Thyroid gland (tissue), 4 donors: ENCODE data around the gene SIPA1L3. TPM values are rescaled to one million over a fixed set of nuclear protein-coding genes. Genes with fewer than 3 reads are reported as not detected.

Source experiments
- DNase-seq, 2 donors: peaks; one replicate each; pipeline ENCODE4 v3.0.0-alpha.2; 2019
- H3K27ac ChIP-seq, 3 donors: fragments of 200-600 bp; sonication (generic); 1 replicate in 2 of 3; 2 replicates in 1 of 3; pipeline ENCODE4 v1.5.1; 2016 to 2019; ENCODE audit warnings: mild to moderate bottlenecking in 1 of 3, moderate library complexity in 1 of 3
- H3K27me3 ChIP-seq: fragments of 200-600 bp; sonication (generic); one replicate; pipeline ENCODE4 v1.5.1; 2019
- H3K36me3 ChIP-seq, 2 donors: fragments of 200-600 bp; sonication (generic); one replicate each; pipeline ENCODE4 v1.5.1; 2016 to 2019
- H3K4me1 ChIP-seq, 2 donors: fragments of 200-600 bp; sonication (generic); one replicate each; pipeline ENCODE4 v1.5.1; 2017 to 2019
- H3K4me3 ChIP-seq, 3 donors: fragments of 200-600 bp; sonication (generic); replicated peaks in 1 of 3; 1 replicate in 2 of 3; 2 replicates in 1 of 3; pipeline ENCODE4 v1.5.1; 2016; ENCODE audit warnings: mild to moderate bottlenecking in 1 of 3
- H3K9me3 ChIP-seq: fragments of 200-600 bp; sonication (generic); one replicate; pipeline ENCODE4 v1.5.1; 2017
- POLR2A ChIP-seq, 2 donors: fragments of 450-650 bp; IDR thresholded peaks; one replicate each; pipeline ENCODE4 v1.6.1; 2017; ENCODE audit warnings: antibody characterized with exemption in 2 of 2, mild to moderate bottlenecking in 2 of 2, moderate library complexity in 1 of 2
- WGBS, 2 donors: methylation state at CpG; one replicate each; pipeline ENCODE4 v1.1.5; 2017; 5-methylcytosine and 5-hydroxymethylcytosine counted together
- intact Hi-C: fragments of 100-400 bp; cut with DNase I; formaldehyde crosslinking; loops from one replicate; pipeline ENCODE4 v1.15.1; 2023
- total RNA-seq, 4 donors: library from RNA; depleted of rRNA; stranded (reverse); fragments of >200 nt; gene quantifications; one replicate each; pipeline ENCODE4 v1.2.3, GENCODE V29; 2016
- TF ChIP-seq, protein P1 (sequence below), 6 experiments: fragments of 200-600 bp in 3 of 6; fragments of 450-650 bp in 3 of 6; sonication (generic) in 3 of 6; IDR thresholded peaks; one replicate each; pipeline ENCODE4 v1.5.1; 2016 to 2019; ENCODE audit warnings: antibody characterized with exemption in 6 of 6, mild to moderate bottlenecking in 2 of 6, inconsistent platforms in 1 of 6, moderate library complexity in 1 of 6

Gene SIPA1L3
- total RNA-seq, 4 donors from 2014 or later, result 39.4 to 130 (median 116) TPM

DNA sequence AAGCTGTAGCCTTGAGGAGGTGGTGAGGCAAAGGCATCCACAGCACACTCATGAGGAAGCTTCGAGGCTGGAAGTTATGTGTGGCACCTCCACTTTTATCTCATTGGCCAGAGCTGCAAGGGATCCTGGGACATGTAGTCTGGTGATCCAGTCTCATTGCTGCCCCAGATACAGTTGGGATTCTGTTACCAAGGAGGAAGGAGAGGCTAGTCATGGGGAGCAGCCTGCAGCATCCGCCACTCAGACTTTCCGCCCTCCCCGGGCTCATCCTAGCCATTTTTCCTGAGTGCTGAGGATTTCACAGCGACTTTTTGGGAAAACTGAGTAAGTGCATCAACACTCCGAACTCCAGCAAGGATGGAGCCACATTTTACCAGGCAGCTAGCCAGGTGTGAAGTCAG, 242.7 kb downstream of the SIPA1L3 start:
- no peak overlapping the region for H3K27ac ChIP-seq
- no peak overlapping the region for H3K4me3 ChIP-seq
- intact Hi-C loops, result no loop called here
- no peaks in the 10 kb centered on the region for H3K4me1 ChIP-seq
- whole genome bisulfite sequencing, 2 donors, result 67 to 81% methylated on average over 6 of the region's 6 CpGs
- H3K9me3 ChIP-seq, result no peaks in the 10 kb centered on the region
- DNase-seq, result no peak
- no peak for TF ChIP-seq POLR2A (IDR thresholded peaks at IDR 0.05)
- TF ChIP-seq, protein P1, sequence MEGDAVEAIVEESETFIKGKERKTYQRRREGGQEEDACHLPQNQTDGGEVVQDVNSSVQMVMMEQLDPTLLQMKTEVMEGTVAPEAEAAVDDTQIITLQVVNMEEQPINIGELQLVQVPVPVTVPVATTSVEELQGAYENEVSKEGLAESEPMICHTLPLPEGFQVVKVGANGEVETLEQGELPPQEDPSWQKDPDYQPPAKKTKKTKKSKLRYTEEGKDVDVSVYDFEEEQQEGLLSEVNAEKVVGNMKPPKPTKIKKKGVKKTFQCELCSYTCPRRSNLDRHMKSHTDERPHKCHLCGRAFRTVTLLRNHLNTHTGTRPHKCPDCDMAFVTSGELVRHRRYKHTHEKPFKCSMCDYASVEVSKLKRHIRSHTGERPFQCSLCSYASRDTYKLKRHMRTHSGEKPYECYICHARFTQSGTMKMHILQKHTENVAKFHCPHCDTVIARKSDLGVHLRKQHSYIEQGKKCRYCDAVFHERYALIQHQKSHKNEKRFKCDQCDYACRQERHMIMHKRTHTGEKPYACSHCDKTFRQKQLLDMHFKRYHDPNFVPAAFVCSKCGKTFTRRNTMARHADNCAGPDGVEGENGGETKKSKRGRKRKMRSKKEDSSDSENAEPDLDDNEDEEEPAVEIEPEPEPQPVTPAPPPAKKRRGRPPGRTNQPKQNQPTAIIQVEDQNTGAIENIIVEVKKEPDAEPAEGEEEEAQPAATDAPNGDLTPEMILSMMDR (IDR thresholded peaks at IDR 0.05), result no peak
- H3K27me3 ChIP-seq, result no peaks in the 10 kb centered on the region
- H3K36me3 ChIP-seq, result peaks cover 12 to 29% of the 10 kb centered on the region in 2 donors

DNA sequence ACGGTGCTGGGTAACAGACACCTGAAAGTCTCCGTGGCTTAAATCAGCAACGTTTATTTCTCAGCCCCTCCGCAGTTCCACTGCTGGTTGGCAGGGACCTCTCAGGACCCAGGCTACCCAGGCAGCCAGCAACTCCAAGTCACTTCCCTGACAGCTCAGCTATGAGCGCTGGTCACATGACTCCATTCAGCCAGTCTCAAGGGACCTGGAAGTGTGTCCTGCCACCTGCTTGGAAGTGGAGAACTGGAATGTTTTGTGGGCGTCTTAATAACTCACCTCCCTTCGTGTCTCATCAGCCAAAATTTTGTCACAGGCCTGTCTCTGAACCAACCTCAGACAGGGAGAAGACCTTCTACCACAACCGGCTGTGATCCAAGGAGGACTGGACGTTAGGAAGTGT, 244.2 kb downstream of the SIPA1L3 start:
- TF ChIP-seq, protein P1 (IDR thresholded peaks at IDR 0.05), result no peak
- TF ChIP-seq POLR2A (IDR thresholded peaks at IDR 0.05), result no peak
- H3K27me3 ChIP-seq, result no peaks in the 10 kb centered on the region
- WGBS, 2 donors, result 91 to 92% methylated on average over 8 to 9 of the region's 9 CpGs
- peaks cover 14 to 37% of the 10 kb centered on the region in 2 donors for H3K36me3 ChIP-seq
- no peak for DNase-seq
- intact Hi-C loops, result no loop called here
- no peaks in the 10 kb centered on the region for H3K4me1 ChIP-seq
- H3K27ac ChIP-seq, result no peak overlapping the region
- H3K4me3 ChIP-seq, result no peak overlapping the region
- no peaks in the 10 kb centered on the region for H3K9me3 ChIP-seq

DNA sequence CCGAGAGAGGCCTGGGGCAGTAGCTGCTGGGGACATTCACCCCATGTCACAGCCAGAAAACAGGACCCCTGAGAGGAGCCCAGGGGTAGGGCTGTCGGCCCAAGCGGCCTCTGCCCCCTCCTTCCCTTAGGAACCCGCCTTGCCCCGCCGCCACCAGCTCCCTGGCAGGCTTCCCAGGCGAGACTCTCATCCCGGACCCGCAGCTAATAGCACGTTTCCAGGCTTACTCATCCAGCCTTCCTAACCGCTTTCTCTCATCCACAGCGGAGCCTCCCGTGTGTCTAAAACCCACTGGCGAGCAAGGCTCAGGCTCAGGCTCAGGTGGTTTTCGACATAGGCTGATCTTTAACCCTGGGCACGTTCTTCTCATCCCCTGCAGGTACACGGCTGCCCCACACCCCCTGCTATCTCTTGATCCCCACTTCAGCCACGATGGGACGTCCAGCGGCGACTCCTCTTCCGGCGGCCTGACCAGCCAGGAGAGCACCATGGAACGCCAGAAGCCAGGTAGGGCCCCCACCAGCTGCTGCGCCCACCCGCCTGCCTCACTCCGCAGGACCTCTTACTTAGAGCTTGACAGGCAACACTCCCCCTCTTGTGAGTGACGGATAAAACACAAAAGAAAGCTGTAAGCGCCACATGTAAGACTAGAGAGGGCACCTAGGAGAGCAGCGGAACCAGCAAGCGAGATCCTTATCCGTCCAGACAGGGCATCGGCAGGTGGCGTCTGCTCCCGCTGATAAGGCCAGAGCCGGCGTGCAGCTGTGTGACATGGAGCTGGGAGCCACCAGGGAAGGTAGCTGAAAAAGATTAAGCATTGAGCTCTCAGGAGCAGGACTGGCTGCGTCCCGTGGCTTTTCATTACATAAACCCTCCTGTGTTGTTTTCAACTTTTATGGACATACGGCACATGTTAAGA, 245.7 kb downstream of the SIPA1L3 start:
- Histone ChIP-seq H3K4me3 (no peak overlapping the region), H3K9me3 (no peaks in the 10 kb centered on the region), H3K4me1 (no peaks in the 10 kb centered on the region), H3K36me3 (peaks cover 14 to 37% of the 10 kb centered on the region in 2 donors), H3K27me3 (no peaks in the 10 kb centered on the region), H3K27ac (no peak overlapping the region)
- intact Hi-C loops, result no loop called here
- WGBS, 2 donors, result 92 to 93% methylated on average over 35 to 40 of the region's 40 CpGs
- DNase-seq, result no peak
- no peak for TF ChIP-seq POLR2A (IDR thresholded peaks at IDR 0.05)
- TF ChIP-seq, protein P1 (IDR thresholded peaks at IDR 0.05), result no peak

DNA sequence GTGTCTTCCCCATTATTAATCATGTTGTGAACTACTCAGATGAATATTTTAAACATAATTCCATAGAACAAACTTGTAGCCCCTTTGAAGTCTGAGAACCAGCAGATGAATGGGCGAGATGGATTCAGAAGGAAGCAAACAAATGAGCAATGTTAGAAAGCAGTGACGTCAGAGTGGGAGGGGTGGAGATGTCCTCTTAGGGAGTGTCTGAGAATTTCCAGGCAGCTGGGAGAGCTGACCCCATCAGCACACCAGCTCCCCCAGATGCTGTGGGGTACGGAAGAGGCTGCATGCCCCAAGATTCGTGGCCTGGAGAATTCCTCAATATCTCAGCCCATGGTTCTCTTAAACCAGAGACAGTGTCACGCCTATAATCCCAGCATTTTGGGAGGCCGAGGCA, 248.4 kb downstream of the SIPA1L3 start:
- WGBS, 2 donors, result 85% methylated on average over 6 of the region's 6 CpGs
- peaks cover 14 to 37% of the 10 kb centered on the region in 2 donors for H3K36me3 ChIP-seq

More for the DNA sequence above, 248.4 kb downstream of the SIPA1L3 start:
- H3K9me3 ChIP-seq, result no peaks in the 10 kb centered on the region
- H3K4me3 ChIP-seq, result no peak overlapping the region
- H3K27ac ChIP-seq, result no peak overlapping the region
- no peak for DNase-seq
- TF ChIP-seq, protein P1 (IDR thresholded peaks at IDR 0.05), result no peak
- TF ChIP-seq POLR2A (IDR thresholded peaks at IDR 0.05), result no peak
- H3K27me3 ChIP-seq, result no peaks in the 10 kb centered on the region
- H3K4me1 ChIP-seq, result no peaks in the 10 kb centered on the region
- intact Hi-C loops, result no loop called here
